D341Med (cell line): ENCODE results near the gene CFAP77.

Experiments used
- DNase-seq: peaks from one replicate; pipeline ENCODE4 v3.0.0; 2012; ENCODE audit warnings: low spot score

CFAP77 gene

DNA sequence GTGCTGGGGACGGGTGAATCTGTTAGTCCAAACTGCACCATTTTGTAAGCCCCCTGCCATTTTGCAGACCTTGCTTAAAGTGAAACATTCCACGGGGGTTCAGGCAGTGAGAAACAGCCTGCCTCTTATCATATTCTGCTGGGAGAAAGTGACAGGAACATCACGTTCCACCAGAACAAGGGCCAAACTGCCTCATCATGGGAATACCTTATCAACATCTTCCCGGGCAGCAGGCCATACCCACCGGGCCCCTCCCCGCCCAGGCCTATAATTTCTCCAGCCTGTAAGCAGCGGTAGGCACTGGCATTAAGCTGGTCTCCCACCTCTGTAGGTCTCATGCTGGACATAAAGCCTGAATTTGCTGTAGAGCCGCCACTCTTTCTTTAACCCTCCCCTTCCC is 1.5 kb upstream of the CFAP77 start:
- no peak for DNase-seq

DNA sequence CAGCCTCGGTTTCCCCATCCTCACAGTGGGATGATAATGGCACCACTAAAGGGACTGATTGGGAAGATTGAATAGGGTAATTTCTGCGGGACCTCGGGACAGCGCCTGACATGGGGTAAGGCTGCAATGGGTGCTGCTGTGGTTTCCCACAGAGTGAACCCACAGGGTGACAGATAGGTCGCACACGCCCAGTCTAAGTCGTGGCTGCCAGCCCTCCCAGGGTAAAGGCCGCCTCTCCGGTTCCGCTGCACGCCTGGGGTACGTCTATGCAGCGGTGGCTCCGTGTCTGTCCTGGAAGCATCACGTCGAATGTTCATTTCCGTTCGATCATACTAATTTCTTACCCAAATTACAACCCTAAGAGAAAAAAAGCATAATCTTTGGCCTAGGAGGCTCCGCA is 631 bp downstream of the CFAP77 start:
- no peak for DNase-seq

DNA sequence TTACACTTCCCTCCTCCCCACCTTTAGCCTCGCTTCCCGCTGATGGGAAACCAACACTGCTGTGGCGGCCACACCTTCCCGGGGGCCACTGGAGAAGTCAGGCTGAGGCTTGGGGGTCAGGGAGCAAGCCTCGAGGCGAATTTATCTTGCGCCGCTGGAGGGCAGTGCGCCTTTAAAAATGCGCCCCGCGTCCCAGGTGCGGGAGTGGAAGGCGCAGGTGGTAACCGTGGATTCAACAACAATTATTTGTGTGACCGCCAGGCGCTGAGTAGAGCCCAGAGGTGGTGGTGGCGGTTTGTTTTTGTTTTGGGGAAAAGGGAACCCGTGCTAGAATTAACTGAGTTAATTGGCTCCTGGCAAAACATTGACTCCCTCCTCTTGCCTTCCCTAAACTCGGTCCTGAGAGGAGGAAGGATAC is 1.1 kb downstream of the CFAP77 start:
- peak; percentile 78 for DNase-seq

DNA sequence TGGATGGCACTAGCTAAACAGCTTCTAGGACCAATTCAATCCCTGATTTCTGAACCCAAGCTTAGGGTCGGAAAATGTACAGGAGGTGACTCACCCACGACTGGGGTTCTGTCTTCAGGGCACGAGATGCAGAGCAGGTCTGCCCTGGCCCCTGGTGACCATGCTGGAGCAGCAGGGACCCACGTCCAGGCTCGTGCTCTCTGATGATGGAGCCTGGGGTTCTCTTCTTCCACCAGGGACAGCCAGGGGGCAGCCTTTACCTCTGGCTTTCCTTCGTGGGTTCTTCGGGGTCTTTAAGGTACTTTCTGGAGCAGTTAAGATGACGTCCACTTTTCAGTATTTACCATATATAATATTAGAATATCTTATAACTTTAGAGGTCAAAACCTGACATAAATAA is 2.1 kb downstream of the CFAP77 start:
- DNase-seq, result peak; percentile 65

DNA sequence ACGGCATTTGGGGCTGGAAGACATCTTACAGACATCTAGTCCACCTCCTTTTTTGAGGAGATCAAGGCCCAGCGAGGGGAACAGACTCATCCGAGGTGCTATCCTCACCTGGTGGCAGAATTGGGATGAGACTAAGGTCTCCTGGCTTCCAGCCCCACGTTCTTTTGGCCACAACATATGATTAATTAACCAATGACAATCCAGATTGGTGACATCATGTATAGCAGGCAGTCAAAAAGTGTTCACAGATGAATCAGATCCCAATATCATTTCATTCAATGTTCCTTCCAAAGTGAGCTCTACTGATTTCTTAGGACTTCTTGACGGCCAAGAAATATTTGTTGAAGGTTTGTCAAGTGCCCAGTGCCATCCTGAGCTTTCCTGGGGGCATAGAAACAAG is 3.9 kb downstream of the CFAP77 start:
- DNase-seq, result no peak

DNA sequence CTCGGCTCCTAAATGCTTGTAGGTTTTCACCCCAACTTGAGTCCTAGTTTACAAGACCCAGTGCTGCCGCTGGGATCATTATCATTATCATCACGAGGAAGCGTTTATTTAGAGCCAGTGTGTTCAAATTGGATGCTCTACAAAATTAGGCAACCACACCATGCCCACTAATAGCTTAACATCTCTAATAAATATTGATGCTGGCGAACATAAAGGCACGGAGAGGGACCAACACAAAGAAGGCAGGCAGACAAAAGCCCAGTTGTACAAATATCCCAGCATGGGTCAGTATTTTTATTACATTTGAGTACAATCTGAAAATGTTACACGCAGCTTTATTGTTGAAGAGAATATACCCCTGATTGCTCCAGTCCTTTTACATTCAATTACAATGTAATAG is 4.7 kb downstream of the CFAP77 start:
- no peak for DNase-seq

DNA sequence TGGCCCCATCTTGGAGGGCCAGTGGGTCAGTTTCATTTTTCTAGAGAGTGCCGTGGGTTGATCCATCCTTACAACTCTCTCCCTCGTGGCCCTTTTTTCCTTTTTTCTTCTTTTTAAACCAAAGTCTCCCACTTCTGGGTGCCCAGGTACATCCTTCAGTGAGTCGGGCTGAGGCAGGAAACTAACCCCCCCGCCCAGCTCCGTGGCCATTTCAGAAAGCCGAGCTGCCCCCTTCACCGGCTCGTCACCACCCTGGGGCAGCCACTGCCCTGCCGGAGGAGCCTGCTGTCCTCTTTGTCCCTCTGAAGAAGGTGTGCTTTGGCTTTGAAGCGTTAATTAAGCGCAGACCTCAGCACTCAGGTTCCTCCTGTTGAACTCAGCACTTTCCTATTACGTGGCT is 5.2 kb downstream of the CFAP77 start:
- DNase-seq, result no peak

DNA sequence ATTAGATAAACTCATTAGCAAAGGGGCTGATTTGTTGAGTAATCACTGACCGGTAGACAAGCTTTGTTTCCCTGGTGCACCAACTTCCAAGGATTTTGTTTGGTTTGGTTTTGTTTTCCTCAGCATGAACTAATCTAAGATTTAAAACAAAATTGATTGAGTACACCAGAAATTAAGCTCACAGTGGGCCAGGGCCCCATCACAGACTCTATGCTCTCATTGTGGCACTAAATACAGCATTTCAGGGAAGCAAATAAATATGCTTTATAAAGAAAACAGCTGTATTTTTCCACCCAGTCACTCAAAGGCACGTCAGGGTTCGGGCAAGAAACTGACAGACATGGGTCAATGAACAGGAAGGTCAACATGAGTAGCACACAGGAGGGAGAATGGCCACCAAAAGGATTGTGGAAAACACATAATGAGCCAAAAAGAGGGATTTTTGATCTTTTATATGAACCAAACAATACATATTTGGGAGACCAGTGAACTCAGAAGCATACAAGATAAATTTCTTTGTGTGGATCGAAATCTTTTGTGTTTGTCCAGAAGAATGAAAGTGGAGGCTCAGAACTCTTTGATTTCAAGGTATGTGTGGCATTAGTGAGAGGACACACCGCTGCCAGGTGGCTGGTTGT is 8.8 kb downstream of the CFAP77 start:
- no peak for DNase-seq

DNA sequence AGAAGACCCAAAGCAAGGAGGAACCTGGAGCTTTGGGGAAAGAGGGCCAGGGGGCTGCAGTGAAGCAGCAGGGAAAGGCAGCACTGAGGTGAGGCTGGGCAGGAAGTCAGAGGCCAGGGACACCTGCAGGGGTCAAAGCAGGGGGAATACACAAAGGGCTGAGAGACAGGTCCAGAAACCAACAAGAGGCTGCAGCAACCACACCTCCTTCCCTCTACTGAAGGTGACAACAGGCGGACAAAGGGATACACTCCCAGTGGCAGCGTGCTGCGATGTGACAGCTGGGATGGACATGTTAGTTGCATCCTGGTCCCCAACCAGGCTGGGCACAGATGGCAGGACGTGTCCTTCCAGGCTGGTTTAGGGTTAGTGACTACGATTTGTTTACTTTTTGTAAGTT is 12.6 kb downstream of the CFAP77 start:
- no peak for DNase-seq

DNA sequence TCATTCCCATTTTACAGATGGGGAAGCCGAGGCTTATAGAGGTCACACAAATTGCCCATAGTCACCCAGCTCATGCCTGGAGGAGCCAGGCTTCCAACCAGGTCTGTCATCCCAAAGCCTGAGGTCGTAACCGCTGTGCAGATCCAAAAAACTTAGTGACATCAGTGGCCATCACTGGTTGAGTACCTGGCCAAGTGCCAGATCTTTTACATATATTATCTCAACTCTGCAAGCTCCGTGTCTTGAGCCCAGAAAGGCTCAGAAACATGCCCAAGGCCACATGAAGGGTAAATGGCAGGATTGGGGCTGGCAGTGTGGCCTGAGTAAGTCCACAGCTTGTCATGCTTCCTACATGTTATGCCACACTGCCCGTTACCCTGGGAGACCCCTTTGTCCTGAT is 13.5 kb downstream of the CFAP77 start:
- DNase-seq, result no peak

DNA sequence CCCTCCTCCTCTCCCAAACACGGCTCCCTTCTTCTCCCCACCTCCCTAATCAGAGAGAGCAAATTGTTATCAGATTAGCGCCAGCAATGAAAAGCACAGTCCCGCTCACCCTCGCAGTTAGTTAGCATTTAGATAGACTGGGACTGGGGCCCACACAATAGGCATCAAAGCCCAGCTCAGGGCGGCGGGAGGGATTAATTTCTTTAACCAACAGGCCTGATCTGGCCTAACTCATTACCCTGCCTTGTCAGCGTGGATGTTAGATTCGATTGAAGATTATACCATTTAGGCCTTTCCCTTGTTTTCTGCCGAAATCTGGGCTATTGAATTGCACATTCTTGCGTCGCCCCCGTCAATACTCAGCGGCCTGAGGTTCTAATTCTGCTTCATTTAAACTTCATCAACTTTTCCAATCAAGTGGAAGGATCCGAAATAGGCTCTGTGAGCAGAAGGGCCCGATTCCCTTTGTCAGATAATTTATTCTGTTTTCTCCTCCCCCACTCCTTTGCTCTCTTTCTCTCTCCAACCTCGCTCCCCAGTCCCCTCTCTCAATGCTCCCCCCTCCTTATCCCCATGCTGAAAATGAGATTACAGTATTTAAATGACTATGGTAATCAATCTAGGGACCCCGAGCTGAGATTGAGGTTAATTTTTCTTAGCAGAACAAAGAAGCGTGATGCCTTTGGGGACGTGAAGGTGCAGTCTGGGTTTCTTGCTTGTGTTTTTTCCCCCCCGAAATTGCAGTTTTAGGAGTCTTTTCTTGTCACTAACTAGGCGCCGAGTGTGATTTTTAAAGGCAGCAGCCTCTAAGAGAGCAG is 15.1 kb downstream of the CFAP77 start:
- DNase-seq, result peak; percentile 51

DNA sequence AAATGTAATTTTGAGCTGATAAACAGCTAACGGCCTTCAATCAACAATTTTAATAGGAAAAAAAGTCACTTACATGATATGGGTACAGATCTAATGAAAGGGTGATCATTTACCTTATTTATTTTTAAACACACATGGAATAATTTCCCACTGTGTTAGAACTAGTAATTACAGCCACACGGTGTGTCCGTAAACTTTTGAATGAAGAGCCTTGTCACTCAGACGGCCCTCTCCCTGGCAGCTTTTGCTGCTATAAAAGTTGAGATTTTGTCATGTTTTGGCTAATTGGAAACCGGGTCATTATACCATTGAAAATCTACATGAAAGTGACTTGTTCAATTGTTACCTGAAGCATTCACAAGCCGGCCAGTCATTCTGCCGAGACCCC is 15.7 kb downstream of the CFAP77 start:
- no peak for DNase-seq

DNA sequence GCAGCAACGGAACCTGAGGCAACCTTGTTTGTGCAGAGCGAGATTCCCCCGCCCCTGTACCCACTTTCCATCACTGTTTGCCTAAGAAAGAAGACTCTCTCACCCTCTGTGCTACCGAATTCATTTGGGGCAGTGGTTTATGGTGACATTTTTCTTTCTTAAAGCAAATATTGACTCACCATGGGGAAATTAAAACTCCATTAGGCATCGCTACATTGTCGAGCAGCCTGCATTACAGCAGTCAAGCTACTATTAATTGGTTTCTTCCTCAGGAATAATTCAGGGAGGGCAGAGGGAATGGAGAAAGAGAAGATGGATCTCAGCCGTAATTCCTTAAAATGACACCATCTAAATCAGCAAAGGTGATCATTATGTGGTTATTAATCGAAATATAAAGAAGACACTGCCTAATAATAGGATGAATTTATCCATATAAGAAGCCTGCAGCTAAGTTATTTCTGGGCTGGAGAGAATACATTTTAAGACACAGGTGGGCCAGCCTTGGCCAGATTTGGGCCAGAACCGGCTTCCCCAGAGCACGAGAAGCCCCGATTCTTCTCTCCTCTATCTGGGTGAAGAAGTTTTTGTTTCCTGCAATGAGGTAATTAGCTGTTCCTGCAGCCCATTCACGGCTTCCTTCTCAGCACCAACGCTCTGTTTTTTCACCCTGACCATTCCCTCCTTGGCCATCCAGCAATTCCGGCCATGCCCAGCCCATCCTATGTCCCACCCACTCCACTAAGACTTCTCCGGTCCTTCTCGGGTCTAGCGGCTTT is 16.8 kb downstream of the CFAP77 start:
- DNase-seq, result no peak

DNA sequence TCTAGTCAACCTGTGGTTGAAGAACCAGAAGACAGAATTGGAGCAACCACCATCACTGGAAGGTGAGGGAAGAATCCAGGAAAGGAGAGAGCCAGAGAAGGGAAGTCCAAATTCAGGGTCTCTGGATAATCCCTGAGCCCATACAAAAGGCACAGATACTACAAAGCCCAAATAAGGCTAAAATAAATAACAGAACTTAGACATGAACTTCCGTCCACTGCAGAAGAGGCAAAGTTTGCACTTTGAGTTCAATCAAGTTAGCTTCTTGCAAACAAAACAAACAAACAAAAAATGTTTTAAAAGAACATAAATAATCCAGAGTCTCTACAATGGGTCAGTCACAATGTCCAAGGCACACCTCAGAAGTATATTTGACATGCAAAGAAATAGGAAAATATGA is 21.0 kb downstream of the CFAP77 start:
- DNase-seq, result no peak

DNA sequence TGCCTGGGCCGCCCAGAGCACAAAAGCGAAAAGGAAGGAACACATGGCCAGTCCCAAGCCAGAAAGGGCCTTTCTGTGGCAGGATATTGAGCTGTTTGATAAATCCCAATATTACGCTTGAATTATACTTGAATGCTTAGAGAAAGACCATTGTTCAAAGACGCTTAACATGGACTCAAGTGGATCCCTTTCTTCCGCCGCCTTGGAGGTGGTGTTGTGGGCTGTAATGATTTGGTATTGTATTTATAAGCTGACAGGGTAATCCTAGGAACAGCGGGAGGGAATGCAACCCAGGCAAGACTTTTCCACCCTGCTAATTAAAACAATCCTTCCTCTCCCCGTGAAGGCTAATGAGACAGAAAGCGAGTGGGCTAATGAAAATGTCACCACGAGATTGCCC is 24.9 kb downstream of the CFAP77 start:
- no peak for DNase-seq

DNA sequence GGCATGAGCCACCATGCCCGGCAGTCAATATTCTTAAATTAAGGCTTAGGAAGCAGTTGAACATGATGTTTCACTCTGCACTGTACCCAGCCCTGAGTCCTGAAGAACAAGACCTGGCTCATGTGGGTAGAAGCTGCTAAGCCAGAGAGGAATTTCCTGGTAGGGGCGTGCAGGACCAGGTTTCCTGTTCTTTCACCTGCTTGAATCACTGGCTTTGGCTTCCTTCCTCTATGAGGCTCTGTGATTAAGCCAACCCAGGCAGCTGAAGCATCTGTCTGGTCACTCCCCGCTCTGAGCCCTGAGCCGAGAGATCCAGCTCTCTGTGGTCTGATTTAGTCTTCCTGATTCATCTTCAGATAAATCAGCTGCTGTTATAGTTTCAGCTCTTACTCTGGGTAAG is 29.1 kb downstream of the CFAP77 start:
- DNase-seq, result no peak

DNA sequence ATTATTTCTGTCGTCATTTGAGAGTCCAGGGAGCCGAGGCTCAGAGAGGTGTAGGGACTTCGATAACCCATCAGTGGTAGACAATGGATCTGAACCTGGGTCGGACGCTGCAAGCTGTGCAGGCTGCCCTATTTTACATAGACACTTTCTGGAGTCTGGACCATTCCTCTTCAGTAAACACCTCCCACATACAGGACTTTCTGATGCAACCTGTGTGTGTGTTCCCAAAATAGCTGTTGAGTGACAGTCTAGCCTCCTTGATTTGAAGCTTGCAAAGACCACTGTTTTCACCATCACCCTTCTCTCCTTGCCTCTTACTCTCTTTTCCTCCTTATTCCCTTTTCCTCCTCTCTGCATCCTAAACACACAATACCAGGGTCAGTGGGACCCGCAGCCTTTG is 30.7 kb downstream of the CFAP77 start:
- DNase-seq, result no peak

DNA sequence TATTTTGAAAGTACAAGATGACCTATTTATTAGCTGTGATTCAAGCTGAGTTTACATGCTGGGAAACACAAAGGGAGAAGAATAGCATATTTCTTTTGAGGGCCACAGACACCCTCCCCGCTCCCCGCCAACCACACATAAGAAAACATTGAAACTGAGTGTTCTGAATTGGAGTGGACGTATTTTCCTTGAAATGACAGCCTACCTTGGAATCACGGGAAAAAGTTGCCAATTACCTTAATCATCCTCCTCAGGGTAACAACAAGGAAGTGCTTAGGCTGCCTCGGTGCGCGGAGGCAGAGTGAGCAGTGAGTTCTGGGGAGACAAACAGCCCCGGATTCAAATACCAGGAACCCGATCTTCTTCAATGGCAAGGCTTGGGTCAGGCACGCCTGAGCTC is 31.4 kb downstream of the CFAP77 start:
- DNase-seq, result no peak

DNA sequence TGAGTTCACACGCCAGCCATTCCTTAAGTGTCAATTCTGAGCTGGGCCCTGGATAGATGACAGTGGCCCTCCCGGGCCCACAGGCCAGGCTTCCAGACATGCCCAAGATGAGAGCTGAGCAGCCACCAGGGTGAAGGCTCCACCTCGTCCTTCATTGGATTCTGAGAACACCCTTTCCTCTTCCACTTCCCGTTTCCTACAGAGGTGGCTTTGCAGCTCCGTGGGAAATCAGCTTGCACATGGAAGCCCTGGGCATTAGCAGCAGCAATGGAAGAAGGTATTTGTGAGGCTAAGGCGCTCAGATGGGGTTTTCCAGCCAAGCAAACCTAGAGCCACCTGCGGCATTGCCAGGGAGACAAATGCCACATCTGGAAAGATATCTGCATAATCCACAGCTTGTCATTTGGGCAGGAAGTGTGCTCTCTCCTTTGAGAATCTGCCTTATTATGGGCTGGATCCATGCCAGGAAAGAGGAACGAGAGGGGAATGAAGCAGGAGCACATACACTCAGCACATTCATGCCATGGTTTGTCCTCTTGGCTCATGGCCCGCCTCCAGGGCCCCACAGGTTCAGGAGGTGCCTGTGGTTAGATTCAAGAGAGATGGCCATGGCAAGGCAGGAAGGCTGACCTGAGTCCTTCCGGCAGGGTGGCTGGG is 34.1 kb downstream of the CFAP77 start:
- no peak for DNase-seq

DNA sequence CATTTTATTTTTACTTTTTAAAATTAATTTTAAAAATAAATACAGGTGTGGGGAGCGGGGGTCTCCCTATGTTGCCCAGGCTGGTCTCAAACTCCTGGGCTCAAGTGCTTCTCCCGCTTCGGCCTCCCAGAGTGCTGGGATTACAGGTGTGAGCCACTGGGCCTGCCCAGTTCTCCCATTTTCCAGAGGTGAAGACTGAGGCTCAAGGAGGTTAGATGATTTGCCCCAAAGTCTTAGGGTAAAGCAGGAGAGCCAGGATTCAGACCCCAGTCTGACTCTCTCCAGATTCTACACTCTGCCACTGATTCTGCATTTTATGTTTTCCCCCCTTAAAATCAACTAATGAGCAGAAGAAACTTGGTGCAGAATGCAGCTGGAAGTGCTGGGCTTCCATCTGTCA is 36.9 kb downstream of the CFAP77 start:
- no peak for DNase-seq

DNA sequence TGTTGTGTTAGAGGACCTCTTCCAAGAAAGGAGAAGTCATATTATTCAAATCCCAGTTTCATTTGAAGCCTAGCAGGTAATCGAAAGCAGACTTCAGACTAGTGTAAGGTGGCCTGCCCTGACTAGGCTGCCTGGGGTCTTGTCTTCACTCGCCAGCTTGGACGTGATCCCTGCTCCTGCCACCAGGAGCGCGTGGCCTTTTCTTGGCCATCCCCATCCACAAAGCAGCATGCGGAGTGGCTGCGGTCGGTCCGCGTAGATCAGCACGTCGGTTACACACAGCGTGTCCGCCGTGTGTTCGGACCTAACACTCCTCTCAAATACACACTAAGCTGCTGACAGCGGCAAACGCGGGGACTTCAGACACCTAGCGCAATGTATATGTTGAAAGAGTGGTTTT is 37.3 kb downstream of the CFAP77 start:
- peak; percentile 61 for DNase-seq

DNA sequence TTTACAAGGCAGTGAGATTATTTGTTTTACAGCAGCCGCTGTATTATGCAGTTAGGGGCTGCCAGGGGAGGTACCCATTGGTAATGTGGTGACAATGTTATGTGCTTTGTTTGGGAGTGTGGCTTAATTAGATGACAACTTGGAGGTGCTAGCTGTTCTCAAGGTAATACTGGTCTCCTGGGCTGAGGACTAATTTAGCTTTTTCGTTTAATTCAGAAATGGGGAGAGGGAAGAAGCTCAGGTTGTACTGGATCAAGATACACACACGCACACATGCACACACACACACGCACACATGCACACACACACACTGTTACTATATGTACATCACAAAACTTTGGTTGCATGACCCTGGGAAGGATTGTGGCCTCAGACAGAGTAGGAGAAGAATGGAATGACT is 37.9 kb downstream of the CFAP77 start:
- no peak for DNase-seq

DNA sequence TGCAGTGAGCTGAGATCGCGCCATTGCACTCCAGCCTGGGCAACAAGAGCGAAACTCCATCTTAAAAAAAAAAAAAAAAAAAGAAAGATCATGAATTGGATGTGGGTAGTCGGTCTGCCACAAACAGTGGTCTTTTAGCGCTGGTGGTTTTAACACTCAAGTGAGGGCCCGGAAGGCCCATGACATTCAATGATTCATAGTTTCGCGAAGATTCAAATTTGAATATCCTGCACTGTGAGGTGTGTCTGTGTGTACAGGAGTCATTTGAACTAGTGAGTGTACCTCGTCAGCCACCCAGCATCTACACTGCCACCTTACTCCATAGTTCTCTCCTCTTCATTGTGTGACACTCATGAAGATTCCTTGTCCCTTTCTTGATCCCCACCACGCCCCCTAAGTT is 41.3 kb downstream of the CFAP77 start:
- DNase-seq, result no peak
